ENCODE measurements around the gene TBRG4.

The TBRG4 gene

DNA sequence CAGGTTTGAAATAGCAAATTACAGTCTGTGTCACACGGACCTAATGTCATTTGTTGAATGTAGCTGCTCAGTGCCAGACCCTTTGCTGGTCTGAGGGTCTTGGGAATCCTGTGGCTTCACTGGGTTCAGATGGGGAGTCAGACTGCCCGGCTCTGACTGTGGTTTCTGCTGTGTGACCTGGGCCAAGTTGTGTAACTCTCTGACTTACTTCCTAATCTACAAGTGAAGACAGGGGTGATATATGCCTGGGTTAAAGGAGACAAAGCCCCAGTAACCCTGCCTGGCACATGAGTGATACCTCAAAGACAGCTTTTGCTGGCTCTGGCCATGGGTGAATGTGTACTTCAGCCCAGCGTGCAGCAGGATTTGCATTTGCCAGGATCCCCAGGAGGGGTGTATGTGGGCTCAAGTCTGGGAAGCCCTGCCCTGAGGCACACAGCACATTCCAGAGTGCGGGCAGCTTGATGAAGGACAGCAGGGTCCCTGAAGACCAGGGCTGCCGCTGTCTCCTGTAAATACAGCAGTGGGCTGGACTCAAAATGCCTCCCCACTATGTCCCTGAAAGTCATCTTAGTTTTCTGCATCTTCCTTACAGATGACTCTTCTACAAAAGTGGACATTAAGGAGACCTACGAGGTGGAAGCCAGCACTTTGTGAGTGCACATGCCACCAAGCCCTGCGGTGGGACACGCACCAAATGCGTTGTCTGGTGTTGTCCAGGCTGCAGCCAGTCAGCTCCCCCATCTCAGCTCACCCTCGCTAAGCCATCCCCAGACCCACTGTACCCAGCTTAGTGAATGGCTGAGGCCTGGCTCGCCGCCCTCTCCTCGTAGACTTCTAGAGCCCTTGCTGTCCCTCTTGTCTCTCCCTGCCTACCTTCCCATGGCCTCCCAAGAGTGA lies 39.1 kb downstream of the TBRG4 start:
- CTCF ChIA-PET, result no interaction called here
- TF ChIP-seq GFI1B (tag by site-specific recombination; IDR thresholded peaks at IDR 0.05), result no peak
- H3K4me3 ChIP-seq (ENCODE audit: low read depth, low read length), result no peak overlapping the region
- POLR2A ChIA-PET, result interaction anchor here (1.0 kb wide), 1 partner anchor 39 kb away, joined by 3 read pairs; the partner anchor contains the start of gene TBRG4
- H3K4me1 ChIP-seq (ENCODE audit: control insufficient read depth, insufficient read depth, low read length), result no peaks in the 10 kb centered on the region
- no peaks in the 10 kb centered on the region for H3K9me3 ChIP-seq (ENCODE audit: control insufficient read depth, insufficient read depth, low read depth, low read length)
- no peak overlapping the region for H3K27ac ChIP-seq (ENCODE audit: extremely low read depth, low read depth, low read length)
- peaks cover 0 to 44% of the 10 kb centered on the region in 2 experiments; a peak in 2 of 3 replicates for H3K36me3 ChIP-seq (ENCODE audit: control insufficient read depth in 2 of 2, insufficient read depth in 1 of 2, low read length in 2 of 2)

DNA sequence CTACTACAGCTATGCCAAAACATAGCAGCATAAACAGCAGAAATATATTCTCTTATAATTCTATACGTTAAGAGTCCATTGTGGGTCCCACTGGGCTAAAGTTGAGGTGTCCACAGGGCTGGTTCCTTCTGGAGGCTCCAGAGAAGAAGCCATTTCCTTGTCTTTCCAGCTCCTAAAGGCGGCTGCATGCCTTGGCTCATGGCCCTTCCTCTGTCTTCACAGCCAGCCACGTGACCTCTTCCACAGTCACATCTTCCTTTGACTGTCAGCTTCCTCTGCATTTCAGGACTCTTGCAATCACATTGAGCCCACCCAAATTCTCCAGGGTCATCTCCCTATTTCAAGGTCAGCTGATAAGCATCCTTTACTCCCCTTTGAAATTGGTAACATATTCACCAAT lies 40.0 kb downstream of the TBRG4 start:
- Histone ChIP-seq H3K4me1 (ENCODE audit: control insufficient read depth, insufficient read depth, low read length) (no peaks in the 10 kb centered on the region), H3K9me3 (ENCODE audit: control insufficient read depth, insufficient read depth, low read depth, low read length) (no peaks in the 10 kb centered on the region), H3K36me3 (ENCODE audit: control insufficient read depth in 2 of 2, insufficient read depth in 1 of 2, low read length in 2 of 2) (peaks cover 0 to 44% of the 10 kb centered on the region in 2 experiments; a peak in 2 of 3 replicates), H3K27ac (ENCODE audit: extremely low read depth, low read depth, low read length) (no peak overlapping the region), H3K4me3 (ENCODE audit: low read depth, low read length) (no peak overlapping the region)
- ChIA-PET POLR2A (no interaction called here), CTCF (no interaction called here)
- no peak for TF ChIP-seq ZNF175 (tag by site-specific recombination; IDR thresholded peaks at IDR 0.05)
- TF ChIP-seq ZNF114 (tag by site-specific recombination; IDR thresholded peaks at IDR 0.05), result no peak
- TF ChIP-seq ZNF133 (tag by site-specific recombination; IDR thresholded peaks at IDR 0.05), result no peak
- TF ChIP-seq YY2 (tag by site-specific recombination; IDR thresholded peaks at IDR 0.05), result no peak
- no peak for TF ChIP-seq SP3 (tag by site-specific recombination; IDR thresholded peaks at IDR 0.05)
- no peak for TF ChIP-seq ZNF48 (tag by site-specific recombination; IDR thresholded peaks at IDR 0.05)
- TF ChIP-seq ZIC2 (tag by site-specific recombination; IDR thresholded peaks at IDR 0.05), result no peak
- TF ChIP-seq, protein P1, sequence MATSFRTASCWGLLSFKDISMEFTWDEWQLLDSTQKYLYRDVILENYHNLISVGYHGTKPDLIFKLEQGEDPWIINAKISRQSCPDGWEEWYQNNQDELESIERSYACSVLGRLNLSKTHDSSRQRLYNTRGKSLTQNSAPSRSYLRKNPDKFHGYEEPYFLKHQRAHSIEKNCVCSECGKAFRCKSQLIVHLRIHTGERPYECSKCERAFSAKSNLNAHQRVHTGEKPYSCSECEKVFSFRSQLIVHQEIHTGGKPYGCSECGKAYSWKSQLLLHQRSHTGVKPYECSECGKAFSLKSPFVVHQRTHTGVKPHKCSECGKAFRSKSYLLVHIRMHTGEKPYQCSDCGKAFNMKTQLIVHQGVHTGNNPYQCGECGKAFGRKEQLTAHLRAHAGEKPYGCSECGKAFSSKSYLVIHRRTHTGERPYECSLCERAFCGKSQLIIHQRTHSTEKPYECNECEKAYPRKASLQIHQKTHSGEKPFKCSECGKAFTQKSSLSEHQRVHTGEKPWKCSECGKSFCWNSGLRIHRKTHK (tag by site-specific recombination; IDR thresholded peaks at IDR 0.05), result no peak
- TF ChIP-seq ZNF530 (tag by site-specific recombination; IDR thresholded peaks at IDR 0.05; ENCODE audit: low read depth), result no peak
- no peak for TF ChIP-seq ZNF555 (tag by site-specific recombination; conservative IDR thresholded peaks at IDR 0.05)

DNA sequence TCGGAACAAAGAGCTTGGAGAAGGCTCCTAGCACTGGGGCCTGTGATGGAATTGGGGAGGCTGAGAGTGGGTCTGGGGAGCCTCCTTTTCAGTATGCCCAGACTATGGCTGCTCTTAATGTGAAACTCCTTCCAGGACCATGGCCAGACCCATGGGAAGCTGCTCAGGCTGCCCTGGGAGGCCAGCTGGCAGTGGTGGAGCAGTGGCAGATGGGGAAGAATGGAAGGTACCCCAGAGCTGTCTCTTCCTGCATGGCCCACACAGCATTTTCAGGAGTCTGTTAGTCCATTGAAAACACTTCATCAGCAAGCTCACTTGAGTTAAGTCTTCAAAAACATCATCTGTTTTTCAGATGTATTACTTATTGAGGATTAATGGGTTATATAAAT lies 41.2 kb downstream of the TBRG4 start:
- ChIA-PET POLR2A (no interaction called here), CTCF (interaction anchor here (0.6 to 1.1 kb wide), 2 partner anchors 19 to 63 kb away, joined by 3 read pairs; partner anchors contain the start of gene NACAD)
- no peaks in the 10 kb centered on the region for H3K9me3 ChIP-seq (ENCODE audit: control insufficient read depth, insufficient read depth, low read depth, low read length)
- H3K27ac ChIP-seq (ENCODE audit: extremely low read depth, low read depth, low read length), result no peak overlapping the region
- H3K4me1 ChIP-seq (ENCODE audit: control insufficient read depth, insufficient read depth, low read length), result no peaks in the 10 kb centered on the region
- no peak overlapping the region for H3K4me3 ChIP-seq (ENCODE audit: low read depth, low read length)
- H3K36me3 ChIP-seq (ENCODE audit: control insufficient read depth in 2 of 2, insufficient read depth in 1 of 2, low read length in 2 of 2), result peaks cover 0 to 42% of the 10 kb centered on the region in 2 experiments; a peak in 2 of 3 replicates
- TF ChIP-seq ZNF701 (tag by site-specific recombination; IDR thresholded peaks at IDR 0.05) (no peak), IKZF3 (tag by site-specific recombination; IDR thresholded peaks at IDR 0.05) (no peak), MEIS1 (CRISPR knock-in tag; IDR thresholded peaks at IDR 0.05; ENCODE audit: borderline replicate concordance) (no peak), ZNF610 (tag by site-specific recombination; IDR thresholded peaks at IDR 0.05; ENCODE audit: borderline replicate concordance) (no peak), ZNF747 (tag by site-specific recombination; IDR thresholded peaks at IDR 0.05) (no peak), ZBTB20 (tag by site-specific recombination; IDR thresholded peaks at IDR 0.05) (no peak), GLIS1 (tag by site-specific recombination; IDR thresholded peaks at IDR 0.05) (no peak), RBAK (tag by site-specific recombination; IDR thresholded peaks at IDR 0.05) (no peak), ZNF707 (tag by site-specific recombination; IDR thresholded peaks at IDR 0.05) (no peak), ZNF335 (tag by site-specific recombination; conservative IDR thresholded peaks at IDR 0.05) (no peak), FEZF1 (tag by site-specific recombination; IDR thresholded peaks at IDR 0.05) (no peak), KLF7 (tag by site-specific recombination; IDR thresholded peaks at IDR 0.05; ENCODE audit: borderline replicate concordance) (no peak), ZBTB48 (tag by site-specific recombination; IDR thresholded peaks at IDR 0.05) (no peak), OVOL3 (tag by site-specific recombination; IDR thresholded peaks at IDR 0.05) (no peak), ZXDB (tag by site-specific recombination; IDR thresholded peaks at IDR 0.05) (no peak)
- TF ChIP-seq, protein P2, sequence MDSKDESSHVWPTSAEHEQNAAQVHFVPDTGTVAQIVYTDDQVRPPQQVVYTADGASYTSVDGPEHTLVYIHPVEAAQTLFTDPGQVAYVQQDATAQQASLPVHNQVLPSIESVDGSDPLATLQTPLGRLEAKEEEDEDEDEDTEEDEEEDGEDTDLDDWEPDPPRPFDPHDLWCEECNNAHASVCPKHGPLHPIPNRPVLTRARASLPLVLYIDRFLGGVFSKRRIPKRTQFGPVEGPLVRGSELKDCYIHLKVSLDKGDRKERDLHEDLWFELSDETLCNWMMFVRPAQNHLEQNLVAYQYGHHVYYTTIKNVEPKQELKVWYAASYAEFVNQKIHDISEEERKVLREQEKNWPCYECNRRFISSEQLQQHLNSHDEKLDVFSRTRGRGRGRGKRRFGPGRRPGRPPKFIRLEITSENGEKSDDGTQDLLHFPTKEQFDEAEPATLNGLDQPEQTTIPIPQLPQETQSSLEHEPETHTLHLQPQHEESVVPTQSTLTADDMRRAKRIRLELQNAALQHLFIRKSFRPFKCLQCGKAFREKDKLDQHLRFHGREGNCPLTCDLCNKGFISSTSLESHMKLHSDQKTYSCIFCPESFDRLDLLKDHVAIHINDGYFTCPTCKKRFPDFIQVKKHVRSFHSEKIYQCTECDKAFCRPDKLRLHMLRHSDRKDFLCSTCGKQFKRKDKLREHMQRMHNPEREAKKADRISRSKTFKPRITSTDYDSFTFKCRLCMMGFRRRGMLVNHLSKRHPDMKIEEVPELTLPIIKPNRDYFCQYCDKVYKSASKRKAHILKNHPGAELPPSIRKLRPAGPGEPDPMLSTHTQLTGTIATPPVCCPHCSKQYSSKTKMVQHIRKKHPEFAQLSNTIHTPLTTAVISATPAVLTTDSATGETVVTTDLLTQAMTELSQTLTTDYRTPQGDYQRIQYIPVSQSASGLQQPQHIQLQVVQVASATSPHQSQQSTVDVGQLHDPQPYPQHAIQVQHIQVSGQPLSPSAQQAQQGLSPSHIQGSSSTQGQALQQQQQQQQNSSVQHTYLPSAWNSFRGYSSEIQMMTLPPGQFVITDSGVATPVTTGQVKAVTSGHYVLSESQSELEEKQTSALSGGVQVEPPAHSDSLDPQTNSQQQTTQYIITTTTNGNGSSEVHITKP (tag by site-specific recombination; IDR thresholded peaks at IDR 0.05), result no peak

Data from HEK293 (cell line).